GM12878 (cell line): ENCODE data around the gene MARCHF6.

Source experiments
- KDM1A ChIP-seq: fragments of 200-600 bp; sonication (generic); IDR thresholded peaks from 2 replicates; pipeline ENCODE4 v1.6.1; 2016; ENCODE audit warnings: borderline replicate concordance
- POLR2AphosphoS5 ChIP-seq: IDR thresholded peaks from 2 replicates; pipeline ENCODE4 v1.6.1; 2011; ENCODE audit warnings: mild to moderate bottlenecking, low read length, inconsistent platforms
- SIX5 ChIP-seq: IDR thresholded peaks from 2 replicates; pipeline ENCODE4 v1.6.1; 2011; ENCODE audit warnings: mild to moderate bottlenecking, low read depth, low read length, moderate library complexity; ENCODE audit not compliant: severe bottlenecking
- YY1 ChIP-seq: IDR thresholded peaks from 2 replicates; pipeline ENCODE4 v1.6.1; 2011; ENCODE audit warnings: low read depth, mild to moderate bottlenecking, low read length
- TF ChIP-seq, protein P1 (sequence below): IDR thresholded peaks from 2 replicates; pipeline ENCODE4 v1.6.1; 2011; ENCODE audit warnings: low read depth, mild to moderate bottlenecking, low read length, moderate library complexity, borderline replicate concordance; ENCODE audit errors: extremely low read depth

DNA sequence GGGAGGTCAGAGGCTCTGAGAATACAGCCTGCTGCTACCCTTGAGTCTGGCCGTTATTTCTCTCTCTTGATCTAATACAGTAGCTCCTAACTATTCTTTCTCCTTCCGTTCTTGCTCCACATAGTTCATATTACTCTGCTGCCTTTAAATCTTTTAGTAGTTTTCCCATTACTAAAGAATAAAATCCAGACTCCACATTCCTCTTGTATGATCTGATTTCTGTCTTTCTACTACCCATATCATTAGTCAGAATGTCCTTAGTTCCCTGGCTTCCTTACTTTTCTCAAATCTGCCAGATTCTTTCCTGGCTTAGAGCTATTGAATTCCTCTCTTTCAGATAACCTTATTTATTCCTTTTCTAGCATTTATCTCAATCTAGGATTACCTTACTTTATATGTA is 40.0 kb downstream of the MARCHF6 start:
- TF ChIP-seq, protein P1, sequence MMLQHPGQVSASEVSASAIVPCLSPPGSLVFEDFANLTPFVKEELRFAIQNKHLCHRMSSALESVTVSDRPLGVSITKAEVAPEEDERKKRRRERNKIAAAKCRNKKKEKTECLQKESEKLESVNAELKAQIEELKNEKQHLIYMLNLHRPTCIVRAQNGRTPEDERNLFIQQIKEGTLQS: no peak
- TF ChIP-seq POLR2AphosphoS5: no peak
- TF ChIP-seq KDM1A: no peak
- TF ChIP-seq SIX5: no peak
- TF ChIP-seq YY1: no peak
